HepG2 (cell line): Measurements from ENCODE around the gene RBPJ. TPM values are rescaled to one million over a fixed set of nuclear protein-coding genes. Genes with fewer than 3 reads are reported as not detected.

Experiments
- ATAC-seq: fragments of 200-7000 bp; cut with Tn5 transposase; 3 replicates; pipeline ENCODE4 v1.9.1; 2020; ENCODE audit warnings: mild to moderate bottlenecking, moderate library complexity
- BruUV-seq: library from RNA; stranded (reverse); fragments of 400-500 nt; replicated peaks from 2 replicates; lab custom pipeline; 2021; lab: Mats Ljungman, UMichigan
- CTCF ChIA-PET: fragments of 300-600 bp; formaldehyde crosslinking; extraction: SDS; loops from one replicate; lab custom pipeline; 2021; ENCODE audit warnings: low total read pairs, inconsistent platforms, low intra/inter-chr PET ratio; lab: Yijun Ruan, JAX
- POLR2A ChIA-PET: fragments of 350-600 bp; sonication (Branson Sonifier 250); formaldehyde crosslinking; loops from one replicate; lab custom pipeline; 2020; ENCODE audit warnings: antibody characterized with exemption, inconsistent platforms; lab: Yijun Ruan, JAX
- DNase-seq: peaks from one replicate; pipeline ENCODE4 v3.0.0-alpha.2; 2015; ENCODE audit warnings: low spot score
- FAIRE-seq: peaks from 3 replicates; lab custom pipeline; 2011; peaks lifted over from hg19 to GRCh38; lab: Jason Lieb, UNC
- H2AFZ ChIP-seq: one replicate; pipeline ENCODE4 v1.6.1; 2011; ENCODE audit warnings: low read length, inconsistent platforms
- H3K27ac ChIP-seq: fragments of 300-600 bp; 3 replicates; pipeline ENCODE4 v1.8.0; 2011; ENCODE audit warnings: mixed run types, mild to moderate bottlenecking, mixed read lengths, low read length, inconsistent platforms; ENCODE audit not compliant: insufficient read depth; ENCODE audit errors: extremely low read length
- H3K27me3 ChIP-seq, 2 experiments: fragments of 200-600 bp in 1 of 2; 2 replicates in 1 of 2; 3 replicates in 1 of 2; pipeline versions ENCODE4 v1.6.0 to v1.8.0; 2011; ENCODE audit warnings: low read length in 2 of 2, mild to moderate bottlenecking in 2 of 2, moderate library complexity in 2 of 2, inconsistent platforms in 1 of 2; ENCODE audit not compliant: insufficient read depth in 2 of 2, control insufficient read depth in 1 of 2
- H3K36me3 ChIP-seq, 2 experiments: fragments of 200-600 bp in 1 of 2; replicated peaks in 1 of 2; 2 replicates in 1 of 2; 3 replicates in 1 of 2; pipeline versions ENCODE4 v1.5.1 to v1.8.0; 2011; ENCODE audit warnings: low read length in 2 of 2, inconsistent platforms in 1 of 2; ENCODE audit not compliant: insufficient read depth in 2 of 2, control insufficient read depth in 1 of 2
- H3K4me1 ChIP-seq: 2 replicates; pipeline ENCODE4 v1.5.1; 2012; ENCODE audit warnings: low read length, inconsistent platforms; ENCODE audit not compliant: insufficient read depth
- H3K4me2 ChIP-seq: 2 replicates; pipeline ENCODE4 v1.6.0; 2011; ENCODE audit warnings: low read depth, low read length, inconsistent platforms
- H3K4me3 ChIP-seq, 3 experiments: fragments of 200-600 bp in 1 of 3; sonication (generic), shearing (Covaris generic) in 1 of 3; replicated peaks in 1 of 3; 2 replicates each; pipeline ENCODE4 v1.5.1; 2011 to 2016; ENCODE audit warnings: low read length in 3 of 3, inconsistent platforms in 2 of 3, low read depth in 2 of 3, mild to moderate bottlenecking in 2 of 3, control low read depth in 1 of 3, mixed read lengths in 1 of 3; ENCODE audit not compliant: insufficient read depth in 1 of 3
- H3K79me2 ChIP-seq: one replicate; pipeline ENCODE4 v1.6.1; 2011; ENCODE audit warnings: low read length, inconsistent platforms; ENCODE audit not compliant: insufficient read depth
- H3K9ac ChIP-seq: 2 replicates; pipeline ENCODE4 v1.6.0; 2011; ENCODE audit warnings: mild to moderate bottlenecking, low read depth, low read length, inconsistent platforms; ENCODE audit not compliant: insufficient read depth
- H3K9me3 ChIP-seq: 2 replicates; pipeline ENCODE4 v1.5.1; 2012; ENCODE audit warnings: mild to moderate bottlenecking, low read length
- H4K20me1 ChIP-seq: 2 replicates; pipeline ENCODE4 v1.6.0; 2011; ENCODE audit warnings: inconsistent platforms, mild to moderate bottlenecking, low read length, moderate library complexity; ENCODE audit not compliant: insufficient read depth
- CENPT ChIP-seq: sonication (generic); formaldehyde crosslinking; IDR thresholded peaks from 2 replicates; pipeline ENCODE4 v1.8.0; 2022; ENCODE audit warnings: low read depth, mild to moderate bottlenecking, moderate library complexity, missing genetic modification reagents
- MAF1 ChIP-seq: sonication (generic); formaldehyde crosslinking; IDR thresholded peaks from 2 replicates; pipeline ENCODE4 v1.5.0; 2020; ENCODE audit warnings: missing genetic modification reagents, borderline replicate concordance
- NFKB2 ChIP-seq: sonication (generic); formaldehyde crosslinking; IDR thresholded peaks from 2 replicates; pipeline ENCODE4 v1.4.0; 2020; ENCODE audit warnings: missing genetic modification reagents, borderline replicate concordance
- NONO ChIP-seq, 2 experiments: fragments of 450-650 bp in 1 of 2; sonication (generic) in 1 of 2; formaldehyde crosslinking in 1 of 2; IDR thresholded peaks in 1 of 2; conservative IDR thresholded peaks in 1 of 2; 2 replicates each; pipeline versions ENCODE4 v1.6.1 to v1.8.0; 2017 to 2022; ENCODE audit warnings: mild to moderate bottlenecking in 1 of 2, missing genetic modification reagents in 1 of 2, moderate library complexity in 1 of 2
- PHF5A ChIP-seq: IDR thresholded peaks from one replicate; pipeline ENCODE4 v1.6.1; 2018; ENCODE audit warnings: low read depth, missing genetic modification reagents; ENCODE audit not compliant: unreplicated experiment
- RFXANK ChIP-seq: IDR thresholded peaks from 2 replicates; pipeline ENCODE4 v1.6.1; 2016
- SNAI1 ChIP-seq: sonication (generic); formaldehyde crosslinking; IDR thresholded peaks from 2 replicates; pipeline ENCODE4 v1.5.0; 2020; ENCODE audit warnings: mild to moderate bottlenecking, missing genetic modification reagents, borderline replicate concordance
- STAG1 ChIP-seq: sonication (generic); formaldehyde crosslinking; IDR thresholded peaks from 2 replicates; pipeline ENCODE4 v1.4.0; 2020; ENCODE audit warnings: missing genetic modification reagents
- WGBS: methylation state at CpG from one replicate; pipeline ENCODE4 v1.1.6; 2017; ENCODE audit warnings: low lambda C conversion rate; 5-methylcytosine and 5-hydroxymethylcytosine counted together
- in situ Hi-C: cut with HindIII; loops from 2 replicates; pipeline ENCODE4 v1.10.0; 2017; ENCODE audit warnings: low pct_unique_long_range_greater_than_20kb; ENCODE audit not compliant: extremely low pct_ligation_motif_present
- intact Hi-C: fragments of 100-400 bp; cut with micrococcal nuclease; formaldehyde crosslinking; loops from one replicate; pipeline ENCODE4 v1.10.0; 2022; ENCODE audit not compliant: unreplicated experiment
- polyA plus RNA-seq, 8 experiments: library from polyadenylated mRNA; depleted of rRNA in 3 of 8; stranded (reverse) in 7 of 8; unstranded in 1 of 8; fragments of >200 nt; fragmentation: Illumina TruSeq in 4 of 8; extraction: Trizol in 4 of 8; gene quantifications; 2 replicates each; pipeline versions ENCODE4 v1.2.1 to v1.2.3, GENCODE V29; 2011 to 2016; ENCODE audit warnings: low read depth in 4 of 8, missing spikeins in 1 of 8, mixed read lengths in 1 of 8; ENCODE audit not compliant: insufficient read depth in 1 of 8
- total RNA-seq, 5 experiments: library from RNA; depleted of rRNA; stranded (reverse); fragments of >200 nt; fragmentation: Illumina TruSeq; extraction: Trizol; gene quantifications; 2 replicates each; pipeline ENCODE4 v1.2.3, GENCODE V29; 2016; ENCODE audit warnings: low read depth in 1 of 5
- TF ChIP-seq, protein P1 (sequence below): sonication (generic); formaldehyde crosslinking; IDR thresholded peaks from 2 replicates; pipeline ENCODE4 v1.5.0; 2020; ENCODE audit warnings: mild to moderate bottlenecking, missing genetic modification reagents
- TF ChIP-seq, protein P2 (sequence below): sonication (generic); formaldehyde crosslinking; IDR thresholded peaks from 2 replicates; pipeline ENCODE4 v1.4.0; 2020; ENCODE audit warnings: mild to moderate bottlenecking, low read depth, missing genetic modification reagents
- TF ChIP-seq, protein P3 (sequence below): IDR thresholded peaks from 2 replicates; pipeline ENCODE4 v1.6.1; 2012; ENCODE audit warnings: low read depth, low read length, improper control_type of control experiment
- TF ChIP-seq, protein P4 (sequence below): sonication (generic); formaldehyde crosslinking; IDR thresholded peaks from 2 replicates; pipeline ENCODE4 v1.4.0; 2020; ENCODE audit warnings: missing genetic modification reagents
- TF ChIP-seq, protein P5 (sequence below): sonication (generic); formaldehyde crosslinking; IDR thresholded peaks from 2 replicates; pipeline ENCODE4 v1.5.0; 2020; ENCODE audit warnings: mild to moderate bottlenecking, missing genetic modification reagents, moderate library complexity

The RBPJ gene
- total and polyA plus RNA-seq, 2 of the 13 experiments (the other 11 are each of a cell fraction or from before 2014, with no cell fraction given) = 25.9 to 33.2 TPM

DNA sequence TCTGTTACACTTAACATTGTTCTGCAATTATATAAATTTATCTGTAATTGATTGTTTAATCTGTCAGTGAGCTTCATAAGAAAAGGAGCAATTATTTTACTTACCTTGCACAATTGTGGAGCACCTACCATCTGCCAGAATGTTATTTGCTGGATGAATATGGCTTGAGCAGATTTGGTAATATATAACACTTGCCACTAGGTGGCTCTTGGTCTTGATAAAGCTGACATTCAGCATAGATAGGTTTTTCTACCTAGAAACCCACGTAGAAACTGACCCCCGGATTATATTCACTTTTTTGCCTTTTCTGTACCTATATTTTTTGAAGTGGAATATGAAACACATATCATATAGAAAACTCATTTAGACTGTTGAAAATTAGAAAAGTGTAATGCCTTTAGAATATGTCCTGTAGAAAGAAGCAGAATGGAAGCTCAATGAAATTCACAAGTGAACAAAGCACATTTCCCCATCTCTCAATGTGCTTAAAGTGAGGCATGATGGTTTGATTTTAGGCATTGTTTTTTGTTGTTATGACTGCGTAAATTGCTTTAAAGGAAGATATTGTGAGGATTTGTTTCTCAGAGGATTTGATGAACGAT lies 9.5 kb downstream of the RBPJ start:
- no TSS peak for BruUV-seq
- H3K36me3 ChIP-seq = no peaks in the 10 kb centered on the region
- POLR2A ChIA-PET = interaction anchor here (1.7 kb wide), 1 partner anchor 11 kb away, joined by 6 read pairs; no protein-coding TSS in a partner anchor
- WGBS = 54% methylated on average over 4 of the region's 4 CpGs
- DNase-seq = peak; percentile 64
- 0 out of 2 replicates have a peak overlapping the region, but pooled peaks have one; percentile 4 for H3K4me2 ChIP-seq
- no peak overlapping the region for H2AFZ ChIP-seq
- peak; percentile 57 for FAIRE-seq
- no peak overlapping the region for H3K27ac ChIP-seq
- in situ Hi-C loops = no loop called here
- H3K4me3 ChIP-seq = no peak overlapping the region
- ATAC-seq = peak; percentile 91
- peaks cover 61% of the 10 kb centered on the region for H4K20me1 ChIP-seq
- peaks cover 93% of the 10 kb centered on the region for H3K79me2 ChIP-seq
- H3K27me3 ChIP-seq = no peaks in the 10 kb centered on the region
- no peaks in the 10 kb centered on the region for H3K9me3 ChIP-seq
- CTCF ChIA-PET = interaction anchor here (0.7 to 2.3 kb wide), 3 partner anchors 35 to 79 kb away, joined by 3 to 22 read pairs (median 5); no protein-coding TSS in a partner anchor
- H3K4me1 ChIP-seq = peaks cover 22% of the 10 kb centered on the region
- intact Hi-C loops = loop anchor here (1.0 kb wide), 2 partner anchors 80 to 390 kb away; no protein-coding TSS in a partner anchor
- H3K9ac ChIP-seq = no peak overlapping the region
- peak; percentile 62; the same call in 1 of the 2 replicates for TF ChIP-seq RFXANK
- TF ChIP-seq MAF1 (CRISPR knock-in tag) = no peak
- TF ChIP-seq CENPT (CRISPR knock-in tag) = no peak
- no peak for TF ChIP-seq NFKB2 (CRISPR knock-in tag)
- peak; percentile 59 for TF ChIP-seq STAG1
- TF ChIP-seq SNAI1 (CRISPR knock-in tag) = no peak
- TF ChIP-seq, protein P1, sequence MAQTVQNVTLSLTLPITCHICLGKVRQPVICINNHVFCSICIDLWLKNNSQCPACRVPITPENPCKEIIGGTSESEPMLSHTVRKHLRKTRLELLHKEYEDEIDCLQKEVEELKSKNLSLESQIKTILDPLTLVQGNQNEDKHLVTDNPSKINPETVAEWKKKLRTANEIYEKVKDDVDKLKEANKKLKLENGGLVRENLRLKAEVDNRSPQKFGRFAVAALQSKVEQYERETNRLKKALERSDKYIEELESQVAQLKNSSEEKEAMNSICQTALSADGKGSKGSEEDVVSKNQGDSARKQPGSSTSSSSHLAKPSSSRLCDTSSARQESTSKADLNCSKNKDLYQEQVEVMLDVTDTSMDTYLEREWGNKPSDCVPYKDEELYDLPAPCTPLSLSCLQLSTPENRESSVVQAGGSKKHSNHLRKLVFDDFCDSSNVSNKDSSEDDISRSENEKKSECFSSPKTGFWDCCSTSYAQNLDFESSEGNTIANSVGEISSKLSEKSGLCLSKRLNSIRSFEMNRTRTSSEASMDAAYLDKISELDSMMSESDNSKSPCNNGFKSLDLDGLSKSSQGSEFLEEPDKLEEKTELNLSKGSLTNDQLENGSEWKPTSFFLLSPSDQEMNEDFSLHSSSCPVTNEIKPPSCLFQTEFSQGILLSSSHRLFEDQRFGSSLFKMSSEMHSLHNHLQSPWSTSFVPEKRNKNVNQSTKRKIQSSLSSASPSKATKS = no peak
- TF ChIP-seq, protein P2, sequence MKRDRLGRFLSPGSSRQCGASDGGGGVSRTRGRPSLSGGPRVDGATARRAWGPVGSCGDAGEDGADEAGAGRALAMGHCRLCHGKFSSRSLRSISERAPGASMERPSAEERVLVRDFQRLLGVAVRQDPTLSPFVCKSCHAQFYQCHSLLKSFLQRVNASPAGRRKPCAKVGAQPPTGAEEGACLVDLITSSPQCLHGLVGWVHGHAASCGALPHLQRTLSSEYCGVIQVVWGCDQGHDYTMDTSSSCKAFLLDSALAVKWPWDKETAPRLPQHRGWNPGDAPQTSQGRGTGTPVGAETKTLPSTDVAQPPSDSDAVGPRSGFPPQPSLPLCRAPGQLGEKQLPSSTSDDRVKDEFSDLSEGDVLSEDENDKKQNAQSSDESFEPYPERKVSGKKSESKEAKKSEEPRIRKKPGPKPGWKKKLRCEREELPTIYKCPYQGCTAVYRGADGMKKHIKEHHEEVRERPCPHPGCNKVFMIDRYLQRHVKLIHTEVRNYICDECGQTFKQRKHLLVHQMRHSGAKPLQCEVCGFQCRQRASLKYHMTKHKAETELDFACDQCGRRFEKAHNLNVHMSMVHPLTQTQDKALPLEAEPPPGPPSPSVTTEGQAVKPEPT (CRISPR knock-in tag) = no peak
- no peak for TF ChIP-seq NONO (IDR thresholded peaks at IDR 0.05)
- TF ChIP-seq NONO (CRISPR knock-in tag; conservative IDR thresholded peaks at IDR 0.05) = no peak
- TF ChIP-seq, protein P3, sequence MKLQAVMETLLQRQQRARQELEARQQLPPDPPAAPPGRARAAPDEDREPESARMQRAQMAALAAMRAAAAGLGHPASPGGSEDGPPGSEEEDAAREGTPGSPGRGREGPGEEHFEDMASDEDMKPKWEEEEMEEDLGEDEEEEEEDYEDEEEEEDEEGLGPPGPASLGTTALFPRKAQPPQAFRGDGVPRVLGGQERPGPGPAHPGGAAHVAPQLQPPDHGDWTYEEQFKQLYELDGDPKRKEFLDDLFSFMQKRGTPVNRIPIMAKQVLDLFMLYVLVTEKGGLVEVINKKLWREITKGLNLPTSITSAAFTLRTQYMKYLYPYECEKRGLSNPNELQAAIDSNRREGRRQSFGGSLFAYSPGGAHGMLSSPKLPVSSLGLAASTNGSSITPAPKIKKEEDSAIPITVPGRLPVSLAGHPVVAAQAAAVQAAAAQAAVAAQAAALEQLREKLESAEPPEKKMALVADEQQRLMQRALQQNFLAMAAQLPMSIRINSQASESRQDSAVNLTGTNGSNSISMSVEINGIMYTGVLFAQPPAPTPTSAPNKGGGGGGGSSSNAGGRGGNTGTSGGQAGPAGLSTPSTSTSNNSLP = peak; percentile 65; the same call in 1 of the 2 replicates
- TF ChIP-seq, protein P4, sequence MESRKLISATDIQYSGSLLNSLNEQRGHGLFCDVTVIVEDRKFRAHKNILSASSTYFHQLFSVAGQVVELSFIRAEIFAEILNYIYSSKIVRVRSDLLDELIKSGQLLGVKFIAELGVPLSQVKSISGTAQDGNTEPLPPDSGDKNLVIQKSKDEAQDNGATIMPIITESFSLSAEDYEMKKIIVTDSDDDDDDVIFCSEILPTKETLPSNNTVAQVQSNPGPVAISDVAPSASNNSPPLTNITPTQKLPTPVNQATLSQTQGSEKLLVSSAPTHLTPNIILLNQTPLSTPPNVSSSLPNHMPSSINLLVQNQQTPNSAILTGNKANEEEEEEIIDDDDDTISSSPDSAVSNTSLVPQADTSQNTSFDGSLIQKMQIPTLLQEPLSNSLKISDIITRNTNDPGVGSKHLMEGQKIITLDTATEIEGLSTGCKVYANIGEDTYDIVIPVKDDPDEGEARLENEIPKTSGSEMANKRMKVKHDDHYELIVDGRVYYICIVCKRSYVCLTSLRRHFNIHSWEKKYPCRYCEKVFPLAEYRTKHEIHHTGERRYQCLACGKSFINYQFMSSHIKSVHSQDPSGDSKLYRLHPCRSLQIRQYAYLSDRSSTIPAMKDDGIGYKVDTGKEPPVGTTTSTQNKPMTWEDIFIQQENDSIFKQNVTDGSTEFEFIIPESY (CRISPR knock-in tag) = no peak
- no peak for TF ChIP-seq PHF5A
- TF ChIP-seq, protein P5, sequence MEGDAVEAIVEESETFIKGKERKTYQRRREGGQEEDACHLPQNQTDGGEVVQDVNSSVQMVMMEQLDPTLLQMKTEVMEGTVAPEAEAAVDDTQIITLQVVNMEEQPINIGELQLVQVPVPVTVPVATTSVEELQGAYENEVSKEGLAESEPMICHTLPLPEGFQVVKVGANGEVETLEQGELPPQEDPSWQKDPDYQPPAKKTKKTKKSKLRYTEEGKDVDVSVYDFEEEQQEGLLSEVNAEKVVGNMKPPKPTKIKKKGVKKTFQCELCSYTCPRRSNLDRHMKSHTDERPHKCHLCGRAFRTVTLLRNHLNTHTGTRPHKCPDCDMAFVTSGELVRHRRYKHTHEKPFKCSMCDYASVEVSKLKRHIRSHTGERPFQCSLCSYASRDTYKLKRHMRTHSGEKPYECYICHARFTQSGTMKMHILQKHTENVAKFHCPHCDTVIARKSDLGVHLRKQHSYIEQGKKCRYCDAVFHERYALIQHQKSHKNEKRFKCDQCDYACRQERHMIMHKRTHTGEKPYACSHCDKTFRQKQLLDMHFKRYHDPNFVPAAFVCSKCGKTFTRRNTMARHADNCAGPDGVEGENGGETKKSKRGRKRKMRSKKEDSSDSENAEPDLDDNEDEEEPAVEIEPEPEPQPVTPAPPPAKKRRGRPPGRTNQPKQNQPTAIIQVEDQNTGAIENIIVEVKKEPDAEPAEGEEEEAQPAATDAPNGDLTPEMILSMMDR (CRISPR knock-in tag) = peak; percentile 68
